Parathyroid adenoma (tissue), 2 donors: ENCODE measurements around the gene COLEC11.
"Not testable (repeated sequence)": the region's sequence is repeated elsewhere in the genome, so short reads cannot be mapped to it uniquely, and the experiment has no call there.

Experiments
- H2AFZ ChIP-seq: fragments of 300-600 bp; sonication (generic); one replicate; pipeline ENCODE4 v1.7.0; 2017; ENCODE audit warnings: antibody characterized with exemption, mild to moderate bottlenecking
- H3K27ac ChIP-seq: fragments of 300-600 bp; sonication (generic); one replicate; pipeline ENCODE4 v1.7.0; 2017
- H3K27me3 ChIP-seq: fragments of 300-600 bp; sonication (generic); one replicate; pipeline ENCODE4 v1.7.0; 2017; ENCODE audit warnings: low read length; ENCODE audit not compliant: control insufficient read depth, insufficient read depth
- H3K36me3 ChIP-seq: fragments of 300-600 bp; sonication (generic); one replicate; pipeline ENCODE4 v1.7.0; 2017; ENCODE audit warnings: low read length; ENCODE audit not compliant: control insufficient read depth, insufficient read depth
- H3K4me1 ChIP-seq: fragments of 300-600 bp; sonication (generic); one replicate; pipeline ENCODE4 v1.7.0; 2017; ENCODE audit warnings: control low read depth
- H3K4me2 ChIP-seq: fragments of 300-600 bp; sonication (generic); one replicate; pipeline ENCODE4 v1.7.0; 2017; ENCODE audit warnings: low read length
- H3K4me3 ChIP-seq: fragments of 300-600 bp; sonication (generic); one replicate; pipeline ENCODE4 v1.7.0; 2017; ENCODE audit warnings: low read depth, low read length
- H3K79me2 ChIP-seq: fragments of 300-600 bp; sonication (generic); one replicate; pipeline ENCODE4 v1.7.0; 2017; ENCODE audit warnings: control low read depth
- H3K9ac ChIP-seq: fragments of 300-600 bp; sonication (generic); one replicate; pipeline ENCODE4 v1.7.0; 2017; ENCODE audit warnings: mild to moderate bottlenecking
- H3K9me3 ChIP-seq: fragments of 300-600 bp; sonication (generic); one replicate; pipeline ENCODE4 v1.7.0; 2017; ENCODE audit warnings: low read length; ENCODE audit not compliant: control insufficient read depth
- CTCF ChIP-seq: fragments of 300-600 bp; sonication (generic); IDR thresholded peaks from one replicate; pipeline ENCODE4 v1.7.0; 2017; ENCODE audit warnings: antibody characterized with exemption, mild to moderate bottlenecking
- donor health status: primary hyperparathyroidism.

Gene COLEC11

DNA sequence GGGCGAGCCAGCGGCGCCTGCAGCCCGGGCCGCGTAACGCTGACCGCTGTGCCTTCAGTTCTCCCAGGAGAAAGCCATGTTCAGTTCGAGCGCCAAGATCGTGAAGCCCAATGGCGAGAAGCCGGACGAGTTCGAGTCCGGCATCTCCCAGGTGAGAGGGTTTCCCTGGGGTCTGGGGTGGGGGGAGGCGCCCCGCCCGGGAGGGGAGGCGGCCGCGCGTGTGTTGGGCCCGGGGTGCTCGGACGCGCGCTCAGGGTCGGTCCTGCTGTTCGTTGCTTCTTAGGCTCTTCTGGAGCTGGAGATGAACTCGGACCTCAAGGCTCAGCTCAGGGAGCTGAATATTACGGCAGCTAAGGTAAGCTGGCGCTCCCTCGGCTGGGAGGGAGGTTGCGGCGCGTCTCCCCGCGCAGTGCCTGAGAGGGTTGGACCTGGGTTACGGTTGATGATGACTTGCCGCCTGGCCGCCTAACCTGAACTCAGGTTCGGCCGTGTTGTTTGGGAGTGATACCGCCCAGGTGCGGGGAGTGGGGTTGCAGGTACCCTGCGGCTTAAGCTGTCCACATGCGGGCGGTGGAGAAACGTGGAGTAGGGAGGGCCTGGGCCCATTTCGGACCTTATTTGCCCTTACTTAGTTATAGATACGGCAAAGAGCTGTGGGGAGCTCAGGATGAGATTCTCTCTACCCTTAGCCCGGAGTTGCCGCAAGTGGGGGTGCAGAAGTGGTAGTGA, 19.2 kb upstream of the COLEC11 start:
- Histone ChIP-seq H3K79me2 (peaks cover 15% of the 10 kb centered on the region), H3K4me1 (peaks cover 8% of the 10 kb centered on the region)

GRCh38 chr2:3576263-3576630, 18.7 kb upstream of the COLEC11 start:
- Histone ChIP-seq H3K4me3 (peak overlapping the region; percentile 76), H3K9ac (peak overlapping the region; percentile 91)

More for the DNA sequence above, 19.2 kb upstream of the COLEC11 start:
- no peaks in the 10 kb centered on the region for H3K9me3 ChIP-seq
- H3K36me3 ChIP-seq: no peaks in the 10 kb centered on the region
- peak overlapping the region; percentile 76 for H3K4me3 ChIP-seq
- H2AFZ ChIP-seq: peak overlapping the region; percentile 99
- peak overlapping the region; percentile 86 for H3K4me2 ChIP-seq
- peak overlapping the region; percentile 91 for H3K9ac ChIP-seq
- no peak for TF ChIP-seq CTCF
- H3K27ac ChIP-seq: peak overlapping the region; percentile 94
- H3K27me3 ChIP-seq: no peaks in the 10 kb centered on the region

GRCh38 chr2:3578987-3579386, 15.9 kb upstream of the COLEC11 start:
- H3K4me2 ChIP-seq: no peak overlapping the region
- H3K4me1 ChIP-seq: peaks cover 8% of the 10 kb centered on the region
- H3K27me3 ChIP-seq: no peaks in the 10 kb centered on the region
- no peak overlapping the region for H3K4me3 ChIP-seq
- H3K79me2 ChIP-seq: peaks cover 15% of the 10 kb centered on the region
- no peaks in the 10 kb centered on the region for H3K36me3 ChIP-seq
- no peaks in the 10 kb centered on the region for H3K9me3 ChIP-seq
- H2AFZ ChIP-seq: no peak overlapping the region
- H3K9ac ChIP-seq: no peak overlapping the region
- TF ChIP-seq CTCF: no peak
- H3K27ac ChIP-seq: no peak overlapping the region

More at GRCh38 chr2:3576263-3576630, 18.7 kb upstream of the COLEC11 start:
- H3K9me3 ChIP-seq, H3K36me3 ChIP-seq, H3K27me3 ChIP-seq, H3K4me1 ChIP-seq, H2AFZ ChIP-seq: not testable (repeated sequence)
- H3K4me2 ChIP-seq: peak overlapping the region; percentile 86
- H3K27ac ChIP-seq: peak overlapping the region; percentile 94
- H3K79me2 ChIP-seq: peaks cover 15% of the 10 kb centered on the region

GRCh38 chr2:3580449-3580848, 14.5 kb upstream of the COLEC11 start:
- no peaks in the 10 kb centered on the region for H3K9me3 ChIP-seq
- no peak overlapping the region for H2AFZ ChIP-seq
- H3K4me3 ChIP-seq: no peak overlapping the region
- H3K9ac ChIP-seq: no peak overlapping the region
- peaks cover 8% of the 10 kb centered on the region for H3K4me1 ChIP-seq
- H3K27ac ChIP-seq: no peak overlapping the region
- peaks cover 3% of the 10 kb centered on the region for H3K36me3 ChIP-seq
- no peak overlapping the region for H3K4me2 ChIP-seq
- H3K79me2 ChIP-seq: peaks cover 11% of the 10 kb centered on the region
- no peaks in the 10 kb centered on the region for H3K27me3 ChIP-seq
- TF ChIP-seq CTCF: no peak

DNA sequence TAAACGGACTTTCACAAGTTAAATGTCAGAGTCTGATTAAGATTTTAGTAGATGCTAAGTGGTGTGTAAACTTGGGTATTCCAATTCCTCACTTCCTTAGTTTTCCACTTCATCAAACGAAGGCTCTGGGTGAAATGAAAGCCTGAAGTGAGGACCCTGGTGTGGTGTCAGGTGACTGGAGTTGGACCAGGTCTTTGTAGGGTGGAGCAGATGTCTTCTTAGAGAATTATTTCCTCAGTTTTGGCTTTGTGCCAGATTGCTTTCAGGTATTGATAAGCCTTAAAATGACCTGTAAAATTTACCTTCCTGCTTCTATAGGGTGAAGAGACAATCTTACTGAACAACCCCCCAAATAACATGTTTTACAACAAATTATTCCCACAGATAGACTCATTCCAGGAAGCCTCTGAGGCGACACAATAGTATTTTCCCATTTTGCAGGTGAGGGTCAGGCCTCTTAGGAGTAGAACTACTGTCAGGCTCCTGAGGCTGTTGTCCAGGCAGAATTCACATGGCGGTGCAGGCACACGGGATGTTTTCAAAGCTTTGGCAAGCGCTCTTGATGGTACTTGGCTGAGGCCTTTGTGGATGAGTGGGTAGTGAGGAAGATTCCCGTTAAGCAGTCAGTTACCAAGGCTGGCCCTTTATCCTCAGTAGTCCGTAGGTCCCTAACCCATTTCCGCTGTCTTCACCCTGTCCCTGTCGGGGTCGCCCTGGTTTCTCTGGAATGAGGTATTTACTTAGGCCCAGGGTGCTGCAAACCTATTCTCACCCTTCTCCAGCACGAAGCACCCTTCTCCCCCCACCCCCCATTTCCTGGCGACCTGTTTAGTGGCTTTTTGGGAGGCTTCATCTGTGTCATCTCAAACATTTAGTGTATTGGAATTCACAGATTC, 13.3 kb upstream of the COLEC11 start:
- Histone ChIP-seq H3K27ac (no peak overlapping the region), H3K27me3 (no peaks in the 10 kb centered on the region), H2AFZ (no peak overlapping the region), H3K9me3 (no peaks in the 10 kb centered on the region), H3K79me2 (peaks cover 4% of the 10 kb centered on the region), H3K4me3 (no peak overlapping the region), H3K4me2 (no peak overlapping the region), H3K4me1 (peaks cover 8% of the 10 kb centered on the region), H3K9ac (no peak overlapping the region), H3K36me3 (peaks cover 3% of the 10 kb centered on the region)
- TF ChIP-seq CTCF: no peak
